ENCODE data around the gene M6PR. TPM values are rescaled to one million over a fixed set of nuclear protein-coding genes. Genes with fewer than 3 reads are reported as not detected.

The M6PR gene
- total RNA-seq, result 98.0 TPM

- Histone ChIP-seq H3K27ac (peak within 1 kb of the TSS; percentile 97), H3K9me3 (no peaks in the 10 kb centered on the region), H3K4me3 (peak within 1 kb of the TSS; percentile 63 to 64), H3K36me3 (peaks cover 0 to 12% of the 10 kb centered on the region in 2 donors), H3K4me1 (peaks cover 32% of the 10 kb centered on the region), H3K27me3 (no peaks in the 10 kb centered on the region)
- DNase-seq (ENCODE audit: extremely low spot score in 2 of 2), result peak; percentile 97 to 98
- intact Hi-C loops (cut with DNase I), result loop anchor here (2.0 kb wide), 1 partner anchor 91 kb away; no protein-coding TSS in a partner anchor
- TF ChIP-seq, protein P1, sequence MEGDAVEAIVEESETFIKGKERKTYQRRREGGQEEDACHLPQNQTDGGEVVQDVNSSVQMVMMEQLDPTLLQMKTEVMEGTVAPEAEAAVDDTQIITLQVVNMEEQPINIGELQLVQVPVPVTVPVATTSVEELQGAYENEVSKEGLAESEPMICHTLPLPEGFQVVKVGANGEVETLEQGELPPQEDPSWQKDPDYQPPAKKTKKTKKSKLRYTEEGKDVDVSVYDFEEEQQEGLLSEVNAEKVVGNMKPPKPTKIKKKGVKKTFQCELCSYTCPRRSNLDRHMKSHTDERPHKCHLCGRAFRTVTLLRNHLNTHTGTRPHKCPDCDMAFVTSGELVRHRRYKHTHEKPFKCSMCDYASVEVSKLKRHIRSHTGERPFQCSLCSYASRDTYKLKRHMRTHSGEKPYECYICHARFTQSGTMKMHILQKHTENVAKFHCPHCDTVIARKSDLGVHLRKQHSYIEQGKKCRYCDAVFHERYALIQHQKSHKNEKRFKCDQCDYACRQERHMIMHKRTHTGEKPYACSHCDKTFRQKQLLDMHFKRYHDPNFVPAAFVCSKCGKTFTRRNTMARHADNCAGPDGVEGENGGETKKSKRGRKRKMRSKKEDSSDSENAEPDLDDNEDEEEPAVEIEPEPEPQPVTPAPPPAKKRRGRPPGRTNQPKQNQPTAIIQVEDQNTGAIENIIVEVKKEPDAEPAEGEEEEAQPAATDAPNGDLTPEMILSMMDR (IDR thresholded peaks at IDR 0.05), result peak in 1 of 3 experiments; percentile 26
- peak in 1 of 2 donors; percentile 78 for TF ChIP-seq POLR2A (IDR thresholded peaks at IDR 0.05)
- peak; percentile 94 to 96 for TF ChIP-seq POLR2AphosphoS5 (IDR thresholded peaks at IDR 0.05; ENCODE audit: insufficient read depth in 1 of 2, low read depth in 1 of 2)
Measured at GRCh38 chr12:8949342-8950220, at the start of gene M6PR. Gene M6PR (minus strand): TSS chr12:8949645. CDS start chr12:8946404, 3,241 bp downstream.

GRCh38 chr12:8996682-8997405, 47.4 kb upstream of the M6PR start:
- intact Hi-C loops (cut with DNase I), result no loop called here
- TF ChIP-seq POLR2AphosphoS5 (IDR thresholded peaks at IDR 0.05; ENCODE audit: insufficient read depth in 1 of 2, low read depth in 1 of 2) (no peak), POLR2A (IDR thresholded peaks at IDR 0.05) (no peak)
- TF ChIP-seq, protein P1 (IDR thresholded peaks at IDR 0.05), result no peak
- Histone ChIP-seq H3K9me3 (no peaks in the 10 kb centered on the region), H3K4me3 (no peak overlapping the region), H3K4me1 (no peaks in the 10 kb centered on the region), H3K27ac (no peak overlapping the region), H3K36me3 (no peaks in the 10 kb centered on the region), H3K27me3 (no peaks in the 10 kb centered on the region)
- DNase-seq (ENCODE audit: extremely low spot score in 2 of 2), result no peak

DNA sequence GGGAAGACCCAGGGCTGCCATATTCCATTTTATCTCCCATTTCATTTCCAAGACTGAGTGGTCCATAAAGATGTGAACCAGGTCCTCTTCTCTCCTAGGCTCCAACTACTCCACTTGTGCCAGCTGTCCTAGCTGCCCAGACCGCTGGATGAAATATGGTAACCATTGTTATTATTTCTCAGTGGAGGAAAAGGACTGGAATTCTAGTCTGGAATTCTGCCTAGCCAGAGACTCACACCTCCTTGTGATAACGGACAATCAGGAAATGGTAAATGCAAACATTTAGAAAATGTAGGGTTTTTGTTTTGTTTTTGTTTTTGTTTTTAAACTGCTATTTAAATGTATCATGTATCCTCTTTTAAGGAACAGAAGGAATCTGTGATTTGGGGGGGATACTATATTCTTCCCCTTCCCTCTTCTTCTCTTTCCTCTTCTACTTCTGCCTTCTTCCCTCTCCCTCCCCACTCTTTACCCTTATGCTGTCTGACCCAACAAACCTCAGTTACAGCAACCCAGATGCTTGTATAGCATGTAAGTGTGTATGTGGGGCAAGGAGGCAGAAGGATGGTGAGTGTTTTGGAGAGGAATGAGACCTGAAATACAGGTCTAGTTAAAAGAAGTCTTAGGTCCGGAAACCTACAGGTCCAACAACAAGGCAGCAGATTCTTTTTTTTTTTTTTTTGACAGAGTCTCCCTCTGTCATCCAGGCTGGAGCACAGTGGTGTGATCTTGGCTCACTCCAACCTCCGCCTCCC, 45.8 kb upstream of the M6PR start:
- Histone ChIP-seq H3K9me3 (no peaks in the 10 kb centered on the region), H3K4me3 (no peak overlapping the region), H3K27ac (no peak overlapping the region), H3K27me3 (no peaks in the 10 kb centered on the region), H3K36me3 (no peaks in the 10 kb centered on the region), H3K4me1 (no peaks in the 10 kb centered on the region)
- intact Hi-C loops (cut with DNase I), result no loop called here
- TF ChIP-seq, protein P1 (IDR thresholded peaks at IDR 0.05), result no peak
- TF ChIP-seq POLR2AphosphoS5 (IDR thresholded peaks at IDR 0.05; ENCODE audit: insufficient read depth in 1 of 2, low read depth in 1 of 2), result no peak
- no peak for TF ChIP-seq POLR2A (IDR thresholded peaks at IDR 0.05)
- no peak for DNase-seq (ENCODE audit: extremely low spot score in 2 of 2)

DNA sequence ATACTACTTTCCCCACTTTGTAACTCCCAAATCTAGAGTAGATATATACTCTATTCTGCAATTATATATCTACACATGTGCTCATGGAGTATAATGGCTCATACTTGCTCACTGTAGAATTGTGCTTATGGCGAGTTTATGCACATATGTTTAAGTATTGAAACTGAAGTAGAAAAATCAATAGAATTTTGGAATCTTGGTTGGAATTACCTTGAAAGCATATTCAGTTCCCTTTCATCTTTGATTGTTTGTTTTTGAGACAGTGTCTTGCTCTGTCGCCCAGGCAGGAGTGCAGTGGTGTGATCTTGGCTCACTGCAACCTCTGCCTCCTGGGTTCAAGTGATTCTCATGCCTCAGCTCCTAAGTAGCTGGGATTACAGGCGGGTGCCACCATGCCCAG, 44.4 kb upstream of the M6PR start:
- intact Hi-C loops (cut with DNase I), result no loop called here
- Histone ChIP-seq H3K27ac (no peak overlapping the region), H3K9me3 (no peaks in the 10 kb centered on the region), H3K36me3 (no peaks in the 10 kb centered on the region), H3K27me3 (no peaks in the 10 kb centered on the region), H3K4me1 (no peaks in the 10 kb centered on the region), H3K4me3 (no peak overlapping the region)
- no peak for DNase-seq (ENCODE audit: extremely low spot score in 2 of 2)
- TF ChIP-seq POLR2AphosphoS5 (IDR thresholded peaks at IDR 0.05; ENCODE audit: insufficient read depth in 1 of 2, low read depth in 1 of 2) (no peak), POLR2A (IDR thresholded peaks at IDR 0.05) (no peak)
- TF ChIP-seq, protein P1 (IDR thresholded peaks at IDR 0.05), result no peak

Measured in vagina (tissue), 2 donors.